Esophagus mucosa (tissue), 1 donor: ENCODE results near the gene IFI27L2. TPM values are rescaled to one million over a fixed set of nuclear protein-coding genes. Genes with fewer than 3 reads are reported as not detected.

Source experiments
- ATAC-seq: fragments of 200-7000 bp; cut with Tn5 transposase; one replicate; pipeline ENCODE4 v1.9.1; 2020
- total RNA-seq: library from RNA; stranded (reverse); gene quantifications from one replicate; pipeline ENCODE4 v1.2.4, GENCODE V29; 2023
- donor health status: DM: yes; HTN: yes; CAD: no.

IFI27L2 gene
- total RNA-seq, 1 donor from 2014 or later, result 30.8 TPM

- no peak for ATAC-seq
These were observed 30.4 kb downstream of the IFI27L2 start for GRCh38 chr14:94099006-94099405.

- no peak for ATAC-seq
These were observed 30.9 kb downstream of the IFI27L2 start for GRCh38 chr14:94098326-94098992.

DNA sequence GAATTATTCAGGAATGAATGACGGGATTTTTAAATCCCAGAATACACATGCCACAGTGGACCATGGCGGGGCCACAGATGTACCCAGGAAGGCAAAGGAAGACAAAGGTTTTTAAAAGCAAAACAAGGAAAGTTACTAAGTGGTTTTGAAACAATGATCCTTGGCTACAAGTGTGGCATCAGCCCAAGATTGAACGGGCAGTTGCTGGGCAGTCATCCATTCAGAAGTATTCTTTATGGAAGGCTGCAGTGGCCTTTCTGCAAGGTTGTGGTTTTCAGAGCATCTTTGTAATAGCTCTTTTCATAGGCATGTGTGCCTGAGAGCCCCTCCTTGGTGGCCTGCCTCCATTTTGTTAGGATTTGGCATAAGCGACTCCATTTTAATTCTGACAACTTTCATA lies 32.3 kb downstream of the IFI27L2 start:
- no peak for ATAC-seq

GRCh38 chr14:94093418-94093817 lies 36.0 kb downstream of the IFI27L2 start:
- no peak for ATAC-seq

DNA sequence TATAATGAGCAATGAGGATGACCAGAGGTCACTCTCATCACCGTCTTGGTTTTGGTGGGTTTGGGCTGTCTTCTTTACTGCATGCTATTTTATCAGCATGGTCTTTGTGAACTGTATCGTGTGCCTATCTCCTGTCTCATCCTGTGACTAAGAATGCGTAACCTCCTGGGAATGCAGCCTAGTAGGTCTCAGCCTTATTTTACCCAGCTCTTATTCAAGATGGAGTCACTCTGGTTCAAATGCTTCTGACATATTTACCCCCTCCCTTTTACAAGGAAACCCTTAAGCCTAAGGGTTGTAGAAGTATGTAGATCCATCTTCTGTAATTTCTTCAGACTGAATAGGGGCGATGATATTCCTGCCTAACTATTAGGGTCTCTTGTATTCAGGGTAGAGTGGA lies 39.9 kb downstream of the IFI27L2 start:
- ATAC-seq, result no peak

DNA sequence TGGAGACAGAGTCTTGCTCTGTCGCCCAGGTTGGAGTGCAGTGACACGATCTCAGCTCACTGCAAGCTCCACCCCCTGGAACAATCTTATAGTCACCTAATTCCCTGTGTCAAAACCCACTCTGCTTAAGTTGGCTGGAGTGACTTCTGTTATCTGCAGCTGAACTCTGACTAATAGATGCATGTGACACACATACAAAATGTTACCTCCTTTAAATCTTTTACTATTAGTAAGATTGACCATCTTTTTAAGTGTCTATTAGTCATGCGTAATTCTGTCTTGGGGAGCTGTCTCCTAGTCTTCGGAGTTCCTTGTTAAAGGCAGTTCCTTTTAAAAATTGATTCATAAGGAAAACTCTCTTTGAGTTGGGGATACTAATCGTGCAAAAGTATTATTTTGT lies 40.9 kb downstream of the IFI27L2 start:
- ATAC-seq, result no peak

DNA sequence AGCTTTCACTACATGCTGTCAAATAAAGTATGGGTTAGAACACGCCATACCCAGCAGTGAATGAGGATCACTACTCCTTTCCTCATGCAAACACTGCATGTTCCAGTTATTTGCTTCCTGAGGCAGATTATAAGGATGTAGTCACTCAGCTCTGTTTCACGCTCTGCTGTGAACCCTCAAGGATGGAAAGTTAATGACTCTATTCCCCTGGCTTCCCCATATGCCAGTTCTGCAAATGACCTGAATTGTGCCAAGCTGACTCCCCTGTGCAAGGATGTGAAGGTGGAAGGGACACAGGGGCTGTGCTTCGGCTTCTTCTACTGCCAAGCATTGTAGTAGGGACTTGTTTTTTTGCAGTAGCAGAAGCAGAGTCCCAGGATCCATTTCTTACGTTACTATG lies 41.5 kb downstream of the IFI27L2 start:
- no peak for ATAC-seq

- ATAC-seq, result peak; percentile 59
These were observed 48.0 kb downstream of the IFI27L2 start for GRCh38 chr14:94081386-94081820.

DNA sequence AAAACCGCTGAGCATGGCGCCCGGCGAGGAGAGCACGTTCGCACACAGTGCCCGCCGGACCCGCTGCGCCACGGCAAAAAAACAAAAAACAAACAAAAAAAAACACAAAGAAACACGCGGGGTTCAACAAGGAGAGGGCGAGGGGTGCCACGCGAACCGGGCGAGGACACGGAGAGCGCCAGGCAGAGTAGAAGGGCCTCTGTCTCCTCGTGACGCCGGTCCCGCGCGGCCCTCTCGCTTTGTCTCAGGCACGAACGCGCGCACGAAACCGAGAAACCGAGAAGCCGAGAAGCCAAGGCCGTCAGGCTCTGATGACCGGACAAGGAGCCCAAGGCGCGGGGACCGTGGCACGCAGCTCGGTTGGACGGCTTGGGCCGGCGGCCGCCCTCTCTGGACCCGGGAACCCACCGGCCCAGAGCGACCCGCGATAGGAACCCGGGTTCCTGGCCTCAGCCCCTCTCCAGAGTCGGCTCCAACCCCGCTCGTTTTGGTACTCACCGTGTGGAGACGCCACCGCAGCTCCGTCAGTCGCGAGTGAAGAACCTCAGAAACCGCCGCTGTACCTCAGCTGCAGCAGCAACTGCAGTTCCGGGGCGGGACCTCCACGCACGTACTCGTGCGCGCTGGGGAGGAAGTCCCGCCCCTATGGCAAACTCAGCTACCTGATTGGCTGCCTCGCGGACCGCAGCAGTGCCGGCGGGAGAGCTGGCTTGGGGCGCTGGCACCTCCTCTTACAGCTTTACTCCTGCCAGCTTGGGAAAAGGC lies 48.6 kb downstream of the IFI27L2 start, which contains the start of the genes DDX24 and IFI27L1:
Gene DDX24, minus strand, starts transcription at position 582 of the 765 bp plus-strand sequence. CDS start 1,460 bp downstream, outside the sequence.
Gene IFI27L1, plus strand, starts transcription at position 690 of the 765 bp plus-strand sequence. CDS start 15,628 bp downstream, outside the sequence.
- peak; percentile 100 for ATAC-seq

GRCh38 chr14:94079891-94080620 lies 49.3 kb downstream of the IFI27L2 start:
- ATAC-seq, result no peak

GRCh38 chr14:94077823-94078222 lies 51.6 kb downstream of the IFI27L2 start:
- no peak for ATAC-seq

Other genes starting within 250 kb of the IFI27L2 start
- not detected for gene FAM181A, start 202.3 kb downstream of the IFI27L2 start, total RNA-seq
- 1.00 TPM for gene ASB2, start 153.0 kb downstream of the IFI27L2 start, total RNA-seq
- gene CCDC197, start 132.3 kb downstream of the IFI27L2 start, total RNA-seq, result not detected
- gene OTUB2, start 103.3 kb downstream of the IFI27L2 start, total RNA-seq, result 5.5 TPM
- 67.3 TPM for gene DDX24, start 48.4 kb downstream of the IFI27L2 start, total RNA-seq
- 18.1 TPM for gene IFI27L1, start 48.3 kb downstream of the IFI27L2 start, total RNA-seq
- gene IFI27, start 18.9 kb downstream of the IFI27L2 start, total RNA-seq, result 70.2 TPM
- gene PPP4R4, start 44.7 kb upstream of the IFI27L2 start, total RNA-seq, result 0.04 TPM
- not detected for gene SERPINA10, start 163.7 kb upstream of the IFI27L2 start, total RNA-seq
- not detected for gene SERPINA6, start 193.7 kb upstream of the IFI27L2 start, total RNA-seq
- not detected for gene SERPINA2, start 237.1 kb upstream of the IFI27L2 start, total RNA-seq